H1 (cell line): Measurements from ENCODE around the gene CBY1. TPM values are rescaled to one million over a fixed set of nuclear protein-coding genes. Genes with fewer than 3 reads are reported as not detected.

ENCODE experiments used
- CTCF ChIA-PET: fragments of 300-600 bp; sonication (Branson Sonifier 250); formaldehyde crosslinking; loops from one replicate; lab custom pipeline; 2021; ENCODE audit not compliant: partially characterized antibody; lab: Charles Lee
- POLR2A ChIA-PET: fragments of 300-600 bp; sonication (Branson Sonifier 250); formaldehyde crosslinking; loops from one replicate; lab custom pipeline; 2021; ENCODE audit warnings: inconsistent platforms; ENCODE audit not compliant: partially characterized antibody; lab: Charles Lee
- DNase-seq, 2 experiments: peaks; one replicate each; pipeline versions ENCODE4 v3.0.0 to v3.0.0-alpha.2; 2010 to 2022; ENCODE audit warnings: low spot score in 2 of 2, low read depth in 1 of 2, mixed read lengths in 1 of 2
- FAIRE-seq: peaks from 2 replicates; lab custom pipeline; 2011; peaks lifted over from hg19 to GRCh38; lab: Jason Lieb, UNC
- H2AFZ ChIP-seq: 2 replicates; pipeline ENCODE4 v1.8.1; 2012; ENCODE audit warnings: low read length, inconsistent platforms
- H2AK5ac ChIP-seq: 2 replicates; pipeline ENCODE4 v1.6.1; 2013; ENCODE audit warnings: low read depth, low read length
- H2BK120ac ChIP-seq: replicated peaks from 2 replicates; pipeline ENCODE3; 2013; ENCODE audit warnings: low read depth, low read length, inconsistent platforms
- H2BK12ac ChIP-seq: 2 replicates; pipeline ENCODE4 v1.6.1; 2013; ENCODE audit warnings: low read depth, low read length
- H2BK15ac ChIP-seq: 2 replicates; pipeline ENCODE4 v1.6.1; 2013; ENCODE audit warnings: low read length
- H2BK20ac ChIP-seq: 2 replicates; pipeline ENCODE4 v1.6.1; 2013; ENCODE audit warnings: low read length
- H2BK5ac ChIP-seq: 2 replicates; pipeline ENCODE4 v1.6.1; 2013; ENCODE audit warnings: low read depth, low read length
- H3K14ac ChIP-seq: 2 replicates; pipeline ENCODE4 v1.6.1; 2013; ENCODE audit warnings: inconsistent platforms; ENCODE audit not compliant: insufficient read length
- H3K18ac ChIP-seq: 2 replicates; pipeline ENCODE4 v1.6.1; 2013; ENCODE audit warnings: low read length; ENCODE audit errors: extremely low read depth
- H3K23ac ChIP-seq: 2 replicates; pipeline ENCODE4 v1.6.1; 2013; ENCODE audit warnings: inconsistent platforms; ENCODE audit not compliant: insufficient read length
- H3K23me2 ChIP-seq: 2 replicates; pipeline ENCODE4 v1.6.1; 2013; ENCODE audit warnings: low read depth, low read length
- H3K27ac ChIP-seq: 2 replicates; pipeline ENCODE4 v1.6.1; 2011; ENCODE audit warnings: low read depth, low read length, inconsistent platforms
- H3K27me3 ChIP-seq, 4 experiments: replicated peaks in 1 of 4; 1 replicate in 1 of 4; 2 replicates in 3 of 4; pipeline versions ENCODE4 v1.6.1 to v1.8.1; 2011 to 2013; ENCODE audit warnings: low read length in 3 of 4, mild to moderate bottlenecking in 3 of 4, inconsistent platforms in 2 of 4, mixed read lengths in 2 of 4, moderate library complexity in 1 of 4; ENCODE audit not compliant: control insufficient read depth in 3 of 4, insufficient read depth in 3 of 4; ENCODE audit errors: extremely low read depth in 1 of 4
- H3K36me3 ChIP-seq, 4 experiments: 2 replicates each; pipeline versions ENCODE4 v1.6.1 to v1.8.1; 2011 to 2013; ENCODE audit warnings: mild to moderate bottlenecking in 4 of 4, low read length in 3 of 4, moderate library complexity in 2 of 4, control low read depth in 1 of 4, inconsistent platforms in 1 of 4; ENCODE audit not compliant: insufficient read depth in 4 of 4, control insufficient read depth in 2 of 4
- H3K4ac ChIP-seq: replicated peaks from 2 replicates; pipeline ENCODE3; 2013; ENCODE audit warnings: low read length, low read depth, mixed read lengths, inconsistent platforms; ENCODE audit not compliant: insufficient read length
- H3K4me1 ChIP-seq, 4 experiments: replicated peaks in 1 of 4; 1 replicate in 1 of 4; 2 replicates in 3 of 4; pipeline versions ENCODE4 v1.6.1 to v1.8.1; 2011 to 2013; ENCODE audit warnings: low read length in 3 of 4, inconsistent platforms in 2 of 4, mixed read lengths in 1 of 4; ENCODE audit not compliant: insufficient read depth in 4 of 4, control insufficient read depth in 3 of 4
- H3K4me2 ChIP-seq, 2 experiments: 2 replicates each; pipeline versions ENCODE4 v1.6.1 to v1.8.1; 2011 to 2013; ENCODE audit warnings: low read depth in 2 of 2, low read length in 2 of 2, control low read depth in 1 of 2, inconsistent platforms in 1 of 2, mild to moderate bottlenecking in 1 of 2; ENCODE audit not compliant: insufficient read depth in 1 of 2
- H3K4me3 ChIP-seq, 4 experiments: fragments of 200-600, 300-600 bp in 1 of 4; sonication (generic), shearing (Covaris generic), sonication (Bioruptor Twin) in 1 of 4; 2 replicates each; pipeline versions ENCODE4 v1.5.1 to v1.8.1; 2011 to 2016; ENCODE audit warnings: low read length in 4 of 4, low read depth in 3 of 4, control low read depth in 2 of 4, inconsistent platforms in 2 of 4, mild to moderate bottlenecking in 2 of 4, mixed read lengths in 1 of 4, moderate library complexity in 1 of 4; ENCODE audit not compliant: insufficient read depth in 2 of 4; ENCODE audit errors: extremely low read depth in 1 of 4
- H3K56ac ChIP-seq: replicated peaks from 2 replicates; pipeline ENCODE3; 2013; ENCODE audit warnings: low read depth, mild to moderate bottlenecking, mixed read lengths, low read length, inconsistent platforms; ENCODE audit not compliant: insufficient read length
- H3K79me1 ChIP-seq: 2 replicates; pipeline ENCODE4 v1.6.1; 2013; ENCODE audit warnings: low read depth, low read length, control low read depth
- H3K79me2 ChIP-seq, 2 experiments: 2 replicates each; pipeline versions ENCODE4 v1.6.1 to v1.8.1; 2012 to 2013; ENCODE audit warnings: low read length in 2 of 2, mild to moderate bottlenecking in 2 of 2, inconsistent platforms in 1 of 2; ENCODE audit not compliant: insufficient read depth in 2 of 2, control insufficient read depth in 1 of 2
- H3K9ac ChIP-seq, 4 experiments: replicated peaks in 1 of 4; 1 replicate in 1 of 4; 2 replicates in 3 of 4; pipeline versions ENCODE4 v1.6.1 to v1.8.1; 2011 to 2013; ENCODE audit warnings: low read depth in 3 of 4, low read length in 3 of 4, control low read depth in 2 of 4, mild to moderate bottlenecking in 2 of 4, moderate library complexity in 2 of 4, inconsistent platforms in 1 of 4; ENCODE audit errors: extremely low read depth in 1 of 4
- H3K9me3 ChIP-seq, 2 experiments: 2 replicates each; pipeline versions ENCODE4 v1.6.1 to v1.8.1; 2012 to 2013; ENCODE audit warnings: mild to moderate bottlenecking in 2 of 2, moderate library complexity in 2 of 2, control low read depth in 1 of 2, inconsistent platforms in 1 of 2, low read depth in 1 of 2, low read length in 1 of 2, mixed read lengths in 1 of 2; ENCODE audit not compliant: insufficient read depth in 2 of 2
- H4K20me1 ChIP-seq, 2 experiments: replicated peaks in 1 of 2; 2 replicates each; pipeline versions ENCODE3 to v1.8.1; 2011 to 2013; ENCODE audit warnings: inconsistent platforms in 2 of 2, low read length in 2 of 2, mild to moderate bottlenecking in 1 of 2; ENCODE audit not compliant: insufficient read depth in 2 of 2, control insufficient read depth in 1 of 2
- H4K5ac ChIP-seq: 2 replicates; pipeline ENCODE4 v1.6.1; 2013; ENCODE audit warnings: low read length, low read depth, mixed read lengths, inconsistent platforms; ENCODE audit not compliant: insufficient read length
- H4K8ac ChIP-seq: 2 replicates; pipeline ENCODE4 v1.8.0; 2013; ENCODE audit warnings: mild to moderate bottlenecking, moderate library complexity, low read length, inconsistent platforms; ENCODE audit not compliant: insufficient read depth; ENCODE audit errors: extremely low read depth
- H4K91ac ChIP-seq: replicated peaks from 2 replicates; pipeline ENCODE3; 2013; ENCODE audit warnings: low read length, mixed read lengths, inconsistent platforms; ENCODE audit not compliant: insufficient read length
- EZH2 ChIP-seq: fragments of 200-600 bp; sonication (generic); IDR thresholded peaks from 2 replicates; pipeline ENCODE4 v1.7.1; 2012; ENCODE audit warnings: low read depth, mild to moderate bottlenecking, moderate library complexity, low read length, inconsistent platforms; ENCODE audit not compliant: severe bottlenecking
- POLR2A ChIP-seq, 2 experiments: IDR thresholded peaks; 1 replicate in 1 of 2; 2 replicates in 1 of 2; pipeline ENCODE4 v1.6.1; 2011; ENCODE audit warnings: low read depth in 2 of 2, low read length in 2 of 2, mild to moderate bottlenecking in 2 of 2; ENCODE audit errors: control extremely low read depth in 1 of 2
- RNF2 ChIP-seq: fragments of 200-900, 300-1000 bp; sonication (generic); IDR thresholded peaks from 2 replicates; pipeline ENCODE4 v1.7.1; 2016; ENCODE audit warnings: borderline replicate concordance, low read depth, mild to moderate bottlenecking, antibody characterized with exemption, low read length; ENCODE audit not compliant: poor library complexity, severe bottlenecking; ENCODE audit errors: missing control alignments
- SP4 ChIP-seq: IDR thresholded peaks from 2 replicates; pipeline ENCODE4 v1.6.1; 2012; ENCODE audit warnings: low read length, inconsistent platforms
- TCF12 ChIP-seq: IDR thresholded peaks from 2 replicates; pipeline ENCODE4 v1.6.1; 2011; ENCODE audit warnings: low read depth, mild to moderate bottlenecking, low read length
- TEAD4 ChIP-seq: IDR thresholded peaks from 2 replicates; pipeline ENCODE4 v1.6.1; 2012; ENCODE audit warnings: low read depth, low read length, inconsistent platforms, mixed read lengths
- WGBS, 2 experiments: shearing (Covaris generic) in 1 of 2; methylation state at CpG; one replicate each; pipeline versions ENCODE4 v1.1.6 to v1.1.7; 2013 to 2015; ENCODE audit warnings: low lambda C conversion rate in 2 of 2, mixed read lengths in 2 of 2, inconsistent platforms in 1 of 2, low coverage in 1 of 2, missing lambda C conversion rate in 1 of 2; ENCODE audit not compliant: insufficient replicate concordance in 2 of 2, insufficient coverage in 1 of 2, insufficient read length in 1 of 2; ENCODE audit errors: extremely low coverage in 1 of 2, missing lambda C conversion rate in 1 of 2; 5-methylcytosine and 5-hydroxymethylcytosine counted together
- polyA plus RNA-seq, 7 experiments: library from polyadenylated mRNA; depleted of rRNA in 3 of 7; stranded (reverse) in 5 of 7; unstranded in 2 of 7; fragments of >200 nt in 5 of 7; fragments of 200-250 nt in 2 of 7; gene quantifications; 1 replicate in 5 of 7; 2 replicates in 1 of 7; 4 replicates in 1 of 7; pipeline versions ENCODE4 v1.2.1 to v1.2.3, GENCODE V29; 2011 to 2013; ENCODE audit warnings: missing spikeins in 2 of 7, mixed read lengths in 2 of 7
- total RNA-seq: library from RNA; stranded (reverse); fragmentation: NEBNext Ultra II Directional; extraction: Animal tissue kit (Norgen Biotek cat#: 25700); gene quantifications from 2 replicates; pipeline ENCODE4 v1.2.1, GENCODE V29; 2021

The CBY1 gene
- total and polyA plus RNA-seq, 2 of the 8 experiments (the other 6 are each of a cell fraction or from before 2014, with no cell fraction given) = 23.2 to 30.2 TPM

DNA sequence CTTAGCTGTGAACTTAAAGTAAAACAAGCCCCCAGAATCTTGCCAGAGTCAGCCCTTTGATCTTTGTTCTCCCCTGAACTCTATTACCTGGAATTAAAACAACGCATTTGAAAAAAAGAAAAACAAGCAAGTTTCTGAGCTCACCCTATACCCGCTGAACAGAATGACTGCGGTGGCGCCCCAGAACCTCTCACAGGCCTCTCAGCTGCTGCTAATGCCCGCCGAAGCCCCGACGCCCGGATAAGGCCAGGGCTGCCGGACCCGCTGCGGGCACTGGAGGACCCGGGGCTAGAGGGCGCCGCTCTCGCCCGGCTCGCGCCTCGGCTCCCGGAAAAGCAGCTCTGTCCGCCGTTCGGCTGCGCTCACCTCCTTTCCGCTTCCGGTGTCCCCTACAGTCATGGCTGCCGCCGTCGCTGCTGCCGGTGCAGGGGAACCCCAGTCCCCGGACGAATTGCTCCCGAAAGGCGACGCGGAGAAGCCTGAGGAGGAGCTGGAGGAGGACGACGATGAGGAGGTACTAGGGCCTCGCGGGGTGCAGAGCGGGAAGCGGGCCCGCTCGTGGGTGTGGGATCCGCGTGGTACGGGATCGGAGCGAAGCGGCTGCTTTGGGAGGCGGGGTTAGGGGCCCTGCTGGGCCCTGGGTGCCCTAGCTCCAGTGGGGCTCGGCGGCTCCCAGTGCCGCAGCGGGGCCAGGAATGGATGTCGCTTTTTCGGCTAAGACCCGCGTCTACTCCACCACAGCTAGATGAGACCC lies 25.3 kb downstream of the CBY1 start, which contains the start of gene TOMM22:
Gene TOMM22 (plus strand): TSS at position 376 of the 754 bp plus-strand sequence. CDS start 22 bp downstream, at position 398.
- H2BK15ac ChIP-seq = no peak within 1 kb of the TSS
- peak within 1 kb of the TSS; percentile 99 for H4K8ac ChIP-seq
- peak within 1 kb of the TSS; percentile 96 for H2BK5ac ChIP-seq
- peak within 1 kb of the TSS; percentile 55 to 93 (median 84) for H3K9ac ChIP-seq
- peak within 1 kb of the TSS; percentile 57 to 81 for H3K4me2 ChIP-seq
- no peak for FAIRE-seq
- H2BK20ac ChIP-seq = no peak within 1 kb of the TSS
- peaks cover 4% of the 10 kb centered on the region; the same call in 1 of the 2 replicates for H3K79me1 ChIP-seq
- H3K79me2 ChIP-seq = peaks cover 7 to 12% of the 10 kb centered on the region in 2 experiments; a peak in 3 of 4 replicates
- no peak within 1 kb of the TSS for H3K14ac ChIP-seq
- peak within 1 kb of the TSS; percentile 88; the same call in 1 of the 2 replicates for H2AK5ac ChIP-seq
- peak within 1 kb of the TSS; percentile 90 for H3K27ac ChIP-seq
- no peak within 1 kb of the TSS for H2BK120ac ChIP-seq
- peaks cover 5 to 8% of the 10 kb centered on the region in 2 experiments; a peak in 3 of 4 replicates for H3K9me3 ChIP-seq
- H3K56ac ChIP-seq = peak within 1 kb of the TSS; percentile 54
- CTCF ChIA-PET = interaction anchor here (0.6 to 2.3 kb wide), 15 partner anchors 12 to 729 kb away, joined by 3 to 18 read pairs (median 3); partner anchors contain the start of gene GTPBP1
- H3K23ac ChIP-seq = no peak within 1 kb of the TSS
- POLR2A ChIA-PET = interaction anchor here (0.6 to 8.6 kb wide), 24 partner anchors 9 to 326 kb away, joined by 3 to 123 read pairs (median 4); partner anchors contain the start of genes DMC1, GTPBP1 and JOSD1
- no peak within 1 kb of the TSS for H2BK12ac ChIP-seq
- H3K4me3 ChIP-seq = peak within 1 kb of the TSS; percentile 86 to 96 (median 94)
- H4K20me1 ChIP-seq = peaks cover 3 to 4% of the 10 kb centered on the region in 2 experiments
- H4K91ac ChIP-seq = peak within 1 kb of the TSS; percentile 84
- peak; percentile 73 to 90 for DNase-seq
- H3K18ac ChIP-seq = peak within 1 kb of the TSS; percentile 99
- H3K36me3 ChIP-seq = peaks cover 10 to 35% (median 21%) of the 10 kb centered on the region in 4 experiments
- H3K4ac ChIP-seq = peak within 1 kb of the TSS; percentile 87
- peak within 1 kb of the TSS; percentile 83; the same call in 1 of the 2 replicates for H2AFZ ChIP-seq
- H3K4me1 ChIP-seq = peaks cover 0 to 3% (median 1%) of the 10 kb centered on the region in 4 experiments; a peak in 3 of 7 replicates
- 4% methylated on average over 48 of the region's 60 CpGs; no CpG with 5 or more reads in 1 of the 2 experiments for whole genome bisulfite sequencing, 2 experiments
- H3K27me3 ChIP-seq = no peaks in the 10 kb centered on the region
- peaks cover 6% of the 10 kb centered on the region for H3K23me2 ChIP-seq
- peak within 1 kb of the TSS; percentile 95 for H4K5ac ChIP-seq
- peak; percentile 77 to 94 for TF ChIP-seq POLR2A (IDR thresholded peaks at IDR 0.05; ENCODE audit: control extremely low read depth in 1 of 2, low read depth in 2 of 2, low read length in 2 of 2)
- TF ChIP-seq TEAD4 = no peak
- no peak for TF ChIP-seq RNF2
- TF ChIP-seq TCF12 = no peak
- TF ChIP-seq EZH2 = no peak
- no peak for TF ChIP-seq SP4
